Measurements from ENCODE around the gene EPHA4.

EPHA4 gene

GRCh38 chr2:221381928-221382488, 190.1 kb downstream of the EPHA4 start:
- no peak for DNase-seq

GRCh38 chr2:221380686-221381085, 191.4 kb downstream of the EPHA4 start:
- DNase-seq, result no peak

GRCh38 chr2:221380062-221380461, 192.0 kb downstream of the EPHA4 start:
- no peak for DNase-seq

- no peak for DNase-seq
Observed at GRCh38 chr2:221377597-221377996, 194.5 kb downstream of the EPHA4 start.

GRCh38 chr2:221377066-221377465, 195.0 kb downstream of the EPHA4 start:
- DNase-seq, result no peak

- no peak for DNase-seq
Observed at GRCh38 chr2:221374234-221374633, 197.9 kb downstream of the EPHA4 start.

GRCh38 chr2:221372907-221373306, 199.2 kb downstream of the EPHA4 start:
- no peak for DNase-seq

GRCh38 chr2:221372159-221372884, 199.8 kb downstream of the EPHA4 start:
- no peak for DNase-seq

- DNase-seq, result no peak
Observed at GRCh38 chr2:221371347-221371746, 200.8 kb downstream of the EPHA4 start.

GRCh38 chr2:221370857-221371211, 201.3 kb downstream of the EPHA4 start:
- no peak for DNase-seq

GRCh38 chr2:221370076-221370856, 201.8 kb downstream of the EPHA4 start:
- no peak for DNase-seq
